ENCODE data around the gene MED23. TPM values are rescaled to one million over a fixed set of nuclear protein-coding genes. Genes with fewer than 3 reads are reported as not detected.

MED23 gene
- total and polyA plus RNA-seq, 9 donors, result 16.3 to 26.4 (median 21.2) TPM

GRCh38 chr6:131642565-131642964 lies 14.5 kb upstream of the MED23 start:
- no peak overlapping the region for H3K4me3 ChIP-seq (ENCODE audit: low read length)
- WGBS (ENCODE audit: insufficient coverage), result no CpG with 5 or more reads among the region's 6 CpGs
- no peaks in the 10 kb centered on the region for H3K36me3 ChIP-seq (ENCODE audit: control insufficient read depth, insufficient read depth, low read length)

GRCh38 chr6:131641554-131641953 lies 13.5 kb upstream of the MED23 start:
- Histone ChIP-seq H3K27me3 (ENCODE audit: control insufficient read depth, insufficient read depth, low read length) (no peaks in the 10 kb centered on the region), H3K36me3 (ENCODE audit: control insufficient read depth, insufficient read depth, low read length) (no peaks in the 10 kb centered on the region), H3K9me3 (replicated peaks; ENCODE audit: control insufficient read depth, low read depth, low read length) (no peaks in the 10 kb centered on the region), H3K27ac (ENCODE audit: low read length) (no peak overlapping the region), H3K4me1 (ENCODE audit: control insufficient read depth, insufficient read depth, low read length) (no peaks in the 10 kb centered on the region), H3K4me3 (ENCODE audit: low read length) (no peak overlapping the region)
- DNase-seq, result no peak
- 93% methylated on average over 1 of the region's 1 CpG for WGBS (ENCODE audit: insufficient coverage)

More at GRCh38 chr6:131642565-131642964, 14.5 kb upstream of the MED23 start:
- Histone ChIP-seq H3K4me1 (ENCODE audit: control insufficient read depth, insufficient read depth, low read length) (no peaks in the 10 kb centered on the region), H3K27me3 (ENCODE audit: control insufficient read depth, insufficient read depth, low read length) (no peaks in the 10 kb centered on the region), H3K9me3 (replicated peaks; ENCODE audit: control insufficient read depth, low read depth, low read length) (no peaks in the 10 kb centered on the region), H3K27ac (ENCODE audit: low read length) (no peak overlapping the region)
- DNase-seq, result no peak

DNA sequence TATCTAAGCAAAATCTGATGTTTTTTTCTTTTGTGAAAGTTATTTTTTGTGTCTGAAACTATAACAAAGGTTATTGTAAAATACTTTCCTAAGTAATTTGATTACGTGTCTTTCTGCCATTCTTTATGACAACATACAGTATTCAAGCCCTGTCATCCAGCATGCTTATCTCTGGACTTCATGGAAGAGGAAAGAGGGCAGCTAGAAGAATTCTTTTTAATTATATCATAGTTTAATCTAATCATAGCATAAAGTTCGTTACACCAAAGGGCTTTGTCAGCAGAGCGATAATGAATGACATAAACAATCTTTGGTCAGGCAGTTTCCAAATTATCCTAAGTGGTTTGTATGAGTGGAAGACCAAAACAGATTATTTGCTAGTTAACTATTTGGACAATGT lies 12.5 kb upstream of the MED23 start:
- H3K36me3 ChIP-seq (ENCODE audit: control insufficient read depth, insufficient read depth, low read length), result no peaks in the 10 kb centered on the region
- no peaks in the 10 kb centered on the region for H3K9me3 ChIP-seq (replicated peaks; ENCODE audit: control insufficient read depth, low read depth, low read length)
- H3K4me1 ChIP-seq (ENCODE audit: control insufficient read depth, insufficient read depth, low read length), result no peaks in the 10 kb centered on the region
- H3K4me3 ChIP-seq (ENCODE audit: low read length), result no peak overlapping the region
- H3K27ac ChIP-seq (ENCODE audit: low read length), result no peak overlapping the region
- WGBS (ENCODE audit: insufficient coverage), result no CpG with 5 or more reads among the region's 3 CpGs
- no peak for DNase-seq
- H3K27me3 ChIP-seq (ENCODE audit: control insufficient read depth, insufficient read depth, low read length), result no peaks in the 10 kb centered on the region

DNA sequence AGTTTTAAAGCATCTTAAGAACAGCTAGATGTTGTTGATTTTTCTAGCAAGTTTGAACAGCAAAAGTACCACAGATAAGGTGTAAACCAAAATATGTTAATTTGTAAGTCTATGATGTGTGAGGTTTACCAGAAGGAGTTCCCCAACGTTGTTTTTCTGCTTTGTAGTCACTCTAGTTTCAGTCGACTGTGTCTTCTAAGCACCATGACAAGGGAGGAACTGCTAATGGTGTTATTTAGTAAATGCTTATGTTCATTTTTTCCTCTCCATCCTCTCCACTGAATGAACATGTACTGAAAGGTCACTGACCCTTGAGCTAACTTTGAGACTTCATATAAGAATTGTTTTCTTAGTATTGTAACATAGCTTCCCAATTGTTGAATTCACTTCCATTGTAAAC lies 12.1 kb upstream of the MED23 start:
- Histone ChIP-seq H3K27me3 (ENCODE audit: control insufficient read depth, insufficient read depth, low read length) (no peaks in the 10 kb centered on the region), H3K27ac (ENCODE audit: low read length) (no peak overlapping the region), H3K36me3 (ENCODE audit: control insufficient read depth, insufficient read depth, low read length) (no peaks in the 10 kb centered on the region), H3K4me1 (ENCODE audit: control insufficient read depth, insufficient read depth, low read length) (no peaks in the 10 kb centered on the region), H3K9me3 (replicated peaks; ENCODE audit: control insufficient read depth, low read depth, low read length) (no peaks in the 10 kb centered on the region), H3K4me3 (ENCODE audit: low read length) (no peak overlapping the region)
- no peak for DNase-seq
- no CpG with 5 or more reads among the region's 2 CpGs for WGBS (ENCODE audit: insufficient coverage)

- Histone ChIP-seq H3K27ac (ENCODE audit: low read length) (no peak overlapping the region), H3K9me3 (replicated peaks; ENCODE audit: control insufficient read depth, low read depth, low read length) (no peaks in the 10 kb centered on the region), H3K4me1 (ENCODE audit: control insufficient read depth, insufficient read depth, low read length) (no peaks in the 10 kb centered on the region), H3K36me3 (ENCODE audit: control insufficient read depth, insufficient read depth, low read length) (no peaks in the 10 kb centered on the region), H3K27me3 (ENCODE audit: control insufficient read depth, insufficient read depth, low read length) (no peaks in the 10 kb centered on the region), H3K4me3 (ENCODE audit: low read length) (no peak overlapping the region)
- WGBS (ENCODE audit: insufficient coverage), result 85% methylated on average over 2 of the region's 2 CpGs
- DNase-seq, result no peak
These were observed 10.0 kb upstream of the MED23 start for GRCh38 chr6:131638013-131638412.

DNA sequence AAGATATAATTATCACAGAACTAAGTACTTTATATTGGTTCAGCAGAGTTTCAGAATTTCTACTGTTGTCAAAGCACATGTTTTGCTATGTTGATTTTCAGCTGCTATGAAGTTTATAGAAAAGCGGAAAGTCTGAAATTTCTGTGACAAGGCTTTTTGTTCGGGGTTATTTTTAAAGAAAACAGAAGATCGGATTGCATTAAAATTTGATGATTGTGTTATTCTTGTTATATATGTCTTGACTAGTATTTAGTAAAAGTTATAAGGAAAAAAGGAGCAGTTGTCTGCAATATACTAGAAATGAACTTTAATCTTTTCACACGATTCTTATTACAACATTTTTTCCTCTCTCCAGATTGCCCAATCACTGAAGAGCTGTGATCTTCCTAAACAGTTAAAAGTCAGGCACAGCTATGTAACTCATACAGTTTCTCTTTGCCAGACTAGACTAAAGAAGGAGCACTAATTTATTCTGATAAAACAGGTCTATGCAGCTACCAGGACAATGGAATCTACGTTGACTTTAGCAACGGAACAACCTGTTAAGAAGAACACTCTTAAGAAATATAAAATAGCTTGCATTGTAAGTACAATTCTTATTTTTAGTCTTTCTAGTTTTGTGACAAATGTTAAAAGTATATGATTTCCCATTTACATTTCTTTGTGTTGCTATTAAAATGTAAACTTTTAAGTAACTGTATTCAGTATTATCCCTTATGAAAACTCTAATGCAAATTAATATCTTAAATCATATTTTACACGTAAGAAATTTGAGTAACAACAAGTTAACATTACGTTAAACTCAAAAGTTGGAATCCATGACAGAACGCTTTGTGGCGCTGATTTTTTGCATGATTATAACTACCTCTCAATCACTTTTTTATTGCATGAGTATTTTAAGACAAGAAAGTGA lies 9.1 kb upstream of the MED23 start, which contains the start of gene ENPP3:
Gene ENPP3 (plus strand): TSS at position 423 of the 913 bp plus-strand sequence. CDS start 83 bp downstream, at position 506.
- WGBS (ENCODE audit: insufficient coverage), result 71% methylated on average over 2 of the region's 10 CpGs
- no peak for DNase-seq
- Histone ChIP-seq H3K4me1 (ENCODE audit: control insufficient read depth, insufficient read depth, low read length) (no peaks in the 10 kb centered on the region), H3K27ac (ENCODE audit: low read length) (no peak within 1 kb of the TSS), H3K36me3 (ENCODE audit: control insufficient read depth, insufficient read depth, low read length) (no peaks in the 10 kb centered on the region), H3K27me3 (ENCODE audit: control insufficient read depth, insufficient read depth, low read length) (no peaks in the 10 kb centered on the region), H3K4me3 (ENCODE audit: low read length) (no peak within 1 kb of the TSS), H3K9me3 (replicated peaks; ENCODE audit: control insufficient read depth, low read depth, low read length) (no peaks in the 10 kb centered on the region)

DNA sequence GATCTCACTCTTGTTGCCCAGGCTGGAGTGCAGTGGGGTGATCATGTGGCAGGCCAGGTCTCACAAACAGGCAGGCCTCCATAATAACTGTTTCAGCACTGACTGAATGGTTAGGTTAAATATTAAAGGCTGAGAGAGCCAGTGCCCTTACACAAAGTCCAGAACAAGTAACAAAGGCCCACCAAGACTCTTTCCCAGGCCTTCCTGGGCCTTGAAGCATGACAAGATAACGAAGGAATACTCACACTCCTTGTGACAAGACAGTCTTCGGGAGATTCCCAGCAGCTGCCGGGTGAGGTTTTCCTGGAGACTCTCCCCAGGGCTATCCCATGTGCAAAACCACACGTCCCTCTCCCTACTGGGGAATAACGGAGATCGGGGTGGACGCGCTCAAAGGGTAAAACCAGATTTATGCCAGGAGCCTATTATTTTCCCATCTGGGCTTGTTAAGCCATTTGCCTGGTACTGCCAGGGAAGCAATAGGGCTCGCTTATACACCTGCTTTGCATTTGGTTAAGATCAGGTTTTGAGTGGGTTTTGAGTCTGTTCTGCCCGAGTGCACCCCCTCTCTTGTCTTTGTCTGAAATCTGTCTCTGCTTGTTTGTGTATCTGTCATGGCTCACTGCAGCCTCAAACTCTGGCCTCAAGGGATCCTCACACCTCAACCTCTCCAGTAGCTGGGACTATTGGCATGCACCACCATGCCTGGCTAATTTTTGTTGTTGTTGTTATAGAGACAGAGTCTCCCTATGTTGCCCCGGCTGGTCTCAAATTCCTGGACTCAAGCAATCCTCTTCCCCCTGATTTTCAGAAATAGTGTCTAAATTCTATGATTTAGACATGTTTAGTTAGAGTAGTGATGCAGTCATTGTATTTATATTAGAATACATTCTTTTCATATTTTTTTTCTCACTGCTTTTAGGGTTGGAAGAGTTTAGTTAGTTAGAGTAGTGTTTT lies 7.6 kb upstream of the MED23 start:
- DNase-seq, result no peak
- no peaks in the 10 kb centered on the region for H3K36me3 ChIP-seq (ENCODE audit: control insufficient read depth, insufficient read depth, low read length)
- H3K27me3 ChIP-seq (ENCODE audit: control insufficient read depth, insufficient read depth, low read length), result no peaks in the 10 kb centered on the region
- WGBS (ENCODE audit: insufficient coverage), result 72% methylated on average over 3 of the region's 11 CpGs
- no peak overlapping the region for H3K4me3 ChIP-seq (ENCODE audit: low read length)
- H3K27ac ChIP-seq (ENCODE audit: low read length), result no peak overlapping the region
- H3K4me1 ChIP-seq (ENCODE audit: control insufficient read depth, insufficient read depth, low read length), result no peaks in the 10 kb centered on the region
- H3K9me3 ChIP-seq (replicated peaks; ENCODE audit: control insufficient read depth, low read depth, low read length), result no peaks in the 10 kb centered on the region

DNA sequence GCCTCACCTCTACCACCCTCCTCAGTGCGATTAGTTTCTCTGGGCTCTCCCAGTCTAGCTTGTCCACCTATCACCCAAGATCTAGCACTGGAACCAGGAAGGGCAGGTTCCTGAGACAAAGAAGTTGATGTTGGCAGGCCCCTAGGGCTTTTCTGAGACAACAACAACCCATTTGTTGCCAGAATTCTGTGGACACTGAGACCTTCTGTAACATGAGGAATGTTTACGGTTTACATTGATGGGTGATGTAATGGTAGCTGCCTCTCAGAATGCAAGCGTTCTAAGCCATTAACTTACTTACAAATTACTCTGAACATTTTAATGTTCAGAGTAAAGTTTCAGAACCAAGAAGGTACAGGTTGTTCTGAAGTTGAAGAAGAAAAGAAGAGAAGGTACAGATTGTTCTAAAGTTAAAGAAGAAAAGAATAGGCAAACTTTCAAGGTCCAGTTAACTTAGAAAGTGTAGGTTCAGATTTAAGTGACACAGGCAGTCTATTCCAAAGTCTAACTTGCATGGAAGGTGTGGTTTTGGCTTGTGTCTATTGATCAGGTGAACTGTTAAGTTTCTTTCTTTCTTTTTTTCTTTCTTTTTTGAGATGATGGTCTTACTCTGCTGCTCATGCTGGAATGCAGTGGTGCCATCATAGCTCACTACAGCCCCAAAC lies 3.7 kb upstream of the MED23 start:
- Histone ChIP-seq H3K36me3 (ENCODE audit: control insufficient read depth, insufficient read depth, low read length) (no peaks in the 10 kb centered on the region), H3K27ac (ENCODE audit: low read length) (no peak overlapping the region), H3K27me3 (ENCODE audit: control insufficient read depth, insufficient read depth, low read length) (no peaks in the 10 kb centered on the region), H3K4me3 (ENCODE audit: low read length) (no peak overlapping the region), H3K9me3 (replicated peaks; ENCODE audit: control insufficient read depth, low read depth, low read length) (no peaks in the 10 kb centered on the region), H3K4me1 (ENCODE audit: control insufficient read depth, insufficient read depth, low read length) (no peaks in the 10 kb centered on the region)
- no peak for DNase-seq
- WGBS (ENCODE audit: insufficient coverage), result no CpG with 5 or more reads among the region's 3 CpGs

GRCh38 chr6:131629651-131630050 lies 1.6 kb upstream of the MED23 start:
- Histone ChIP-seq H3K9me3 (replicated peaks; ENCODE audit: control insufficient read depth, low read depth, low read length) (no peaks in the 10 kb centered on the region), H3K27me3 (ENCODE audit: control insufficient read depth, insufficient read depth, low read length) (no peaks in the 10 kb centered on the region), H3K4me3 (ENCODE audit: low read length) (no peak overlapping the region), H3K4me1 (ENCODE audit: control insufficient read depth, insufficient read depth, low read length) (no peaks in the 10 kb centered on the region), H3K27ac (ENCODE audit: low read length) (no peak overlapping the region), H3K36me3 (ENCODE audit: control insufficient read depth, insufficient read depth, low read length) (no peaks in the 10 kb centered on the region)
- WGBS (ENCODE audit: insufficient coverage), result no CpG with 5 or more reads among the region's 2 CpGs
- DNase-seq, result no peak

Data from muscle of leg (tissue), 11 donors.